Stomach (tissue), 4 donors: ENCODE data around the gene ZC3H10.

Source experiments
- CTCF ChIP-seq, 7 experiments: fragments of 450-650 bp in 4 of 7; fragments of 200-600 bp in 3 of 7; sonication (generic) in 3 of 7; IDR thresholded peaks; one replicate each; pipeline ENCODE4 v1.5.1; 2016 to 2019; ENCODE audit warnings: antibody characterized with exemption in 7 of 7, control low read depth in 2 of 7, mild to moderate bottlenecking in 1 of 7
- POLR2A ChIP-seq, 4 donors: fragments of 450-650 bp; IDR thresholded peaks; one replicate each; pipeline ENCODE4 v1.6.1; 2016; ENCODE audit warnings: antibody characterized with exemption in 4 of 4, control low read depth in 2 of 4, mild to moderate bottlenecking in 1 of 4, moderate library complexity in 1 of 4

GRCh38 chr12:56117778-56118687 is at the start of gene ZC3H10:
- TF ChIP-seq CTCF (IDR thresholded peaks at IDR 0.05) (peak in 5 of 7 experiments; percentile 21 to 70 (median 49)), POLR2A (IDR thresholded peaks at IDR 0.05) (peak in 2 of 4 donors; percentile 43 to 73)
